Measurements from ENCODE around the gene TEX2. TPM values are rescaled to one million over a fixed set of nuclear protein-coding genes. Genes with fewer than 3 reads are reported as not detected.

Gene TEX2
- polyA plus RNA-seq, 1 donor (not counting 4 experiments of a cell fraction or from before 2014, with no cell fraction given): 44.4 TPM

DNA sequence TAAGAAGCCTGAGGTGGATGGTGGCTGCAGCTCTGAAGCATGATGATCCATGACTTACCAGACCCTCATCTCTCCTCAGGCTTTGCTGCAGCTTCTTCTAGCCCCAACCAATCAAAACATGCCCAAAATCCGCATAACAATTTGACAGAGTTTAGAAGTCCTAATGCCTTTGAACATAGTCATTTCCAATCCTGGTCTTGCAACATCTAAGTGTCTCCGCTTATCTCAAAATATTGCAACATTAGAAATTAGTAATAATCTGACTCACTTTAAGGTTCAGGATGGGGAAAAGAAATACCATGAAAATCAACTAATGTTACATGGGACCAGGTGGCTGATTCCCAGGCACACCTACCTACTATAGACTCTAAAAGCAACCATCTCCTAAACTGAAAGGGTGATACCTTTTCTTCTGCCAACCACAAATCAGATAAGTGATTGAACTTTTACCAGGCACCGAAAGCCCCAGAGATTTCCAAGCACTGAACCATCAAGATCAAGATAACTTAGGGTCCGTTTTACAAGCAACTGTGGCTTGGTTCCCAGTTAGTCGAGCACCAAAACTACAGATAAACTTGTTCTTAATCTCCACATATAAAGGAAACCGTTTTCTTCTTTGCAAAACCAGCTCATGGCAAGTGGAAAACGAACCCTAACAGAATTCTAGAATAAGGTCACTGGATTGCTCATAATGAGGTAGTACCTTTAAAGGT lies 147.1 kb downstream of the TEX2 start:
- H2AFZ ChIP-seq (ENCODE audit: control insufficient read depth, low read length): no peak overlapping the region
- no peaks in the 10 kb centered on the region for H3K9me3 ChIP-seq (ENCODE audit: control insufficient read depth, low read depth, low read length)
- no peaks in the 10 kb centered on the region for H3K27me3 ChIP-seq (ENCODE audit: control insufficient read depth, extremely low read depth, insufficient read depth, low read length)
- peaks cover 33% of the 10 kb centered on the region for H3K4me1 ChIP-seq (ENCODE audit: control insufficient read depth, extremely low read depth, insufficient read depth, low read length)
- peak overlapping the region; percentile 92 for H3K4me2 ChIP-seq (ENCODE audit: control insufficient read depth, extremely low read depth, insufficient read depth, low read depth, low read length)
- H3K9ac ChIP-seq (ENCODE audit: control insufficient read depth, extremely low read depth, insufficient read depth, low read length): peak overlapping the region; percentile 33
- FAIRE-seq (peak; percentile 84), DNase-seq (ENCODE audit: low read depth, low spot score) (peak; percentile 92)
- no peak for TF ChIP-seq EZH2 (IDR thresholded peaks at IDR 0.05; ENCODE audit: low read length)
- TF ChIP-seq, protein P1, sequence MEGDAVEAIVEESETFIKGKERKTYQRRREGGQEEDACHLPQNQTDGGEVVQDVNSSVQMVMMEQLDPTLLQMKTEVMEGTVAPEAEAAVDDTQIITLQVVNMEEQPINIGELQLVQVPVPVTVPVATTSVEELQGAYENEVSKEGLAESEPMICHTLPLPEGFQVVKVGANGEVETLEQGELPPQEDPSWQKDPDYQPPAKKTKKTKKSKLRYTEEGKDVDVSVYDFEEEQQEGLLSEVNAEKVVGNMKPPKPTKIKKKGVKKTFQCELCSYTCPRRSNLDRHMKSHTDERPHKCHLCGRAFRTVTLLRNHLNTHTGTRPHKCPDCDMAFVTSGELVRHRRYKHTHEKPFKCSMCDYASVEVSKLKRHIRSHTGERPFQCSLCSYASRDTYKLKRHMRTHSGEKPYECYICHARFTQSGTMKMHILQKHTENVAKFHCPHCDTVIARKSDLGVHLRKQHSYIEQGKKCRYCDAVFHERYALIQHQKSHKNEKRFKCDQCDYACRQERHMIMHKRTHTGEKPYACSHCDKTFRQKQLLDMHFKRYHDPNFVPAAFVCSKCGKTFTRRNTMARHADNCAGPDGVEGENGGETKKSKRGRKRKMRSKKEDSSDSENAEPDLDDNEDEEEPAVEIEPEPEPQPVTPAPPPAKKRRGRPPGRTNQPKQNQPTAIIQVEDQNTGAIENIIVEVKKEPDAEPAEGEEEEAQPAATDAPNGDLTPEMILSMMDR (optimal IDR thresholded peaks at IDR 0.05 in 1 of 3, IDR thresholded peaks at IDR 0.05 in 1 of 3, conservative IDR thresholded peaks at IDR 0.05 in 1 of 3; ENCODE audit: extremely low read depth in 1 of 3, insufficient read depth in 2 of 3, low read length in 3 of 3): no peak
- peaks cover 5% of the 10 kb centered on the region for H3K9me1 ChIP-seq (ENCODE audit: control insufficient read depth, extremely low read depth, insufficient read depth, low read length)
- H3K4me3 ChIP-seq (ENCODE audit: control insufficient read depth in 2 of 3, extremely low read depth in 1 of 3, insufficient read depth in 2 of 3, low read depth in 1 of 3, low read length in 3 of 3): peak overlapping the region in 2 of 3 experiments; percentile 16 to 65
- dilution Hi-C loops (cut with MboI; ENCODE audit: extremely low pct_ligation_motif_present, low sequenced_read_pairs): no loop called here
- peak overlapping the region; percentile 85 for H3K27ac ChIP-seq (ENCODE audit: control insufficient read depth, insufficient read depth, low read length)
- H4K20me1 ChIP-seq (ENCODE audit: control insufficient read depth, extremely low read depth, insufficient read depth, low read length): peaks cover 3% of the 10 kb centered on the region
- peaks cover 16% of the 10 kb centered on the region for H3K79me2 ChIP-seq (ENCODE audit: control insufficient read depth, insufficient read depth, low read length)
- peaks cover 3% of the 10 kb centered on the region in 2 experiments for H3K36me3 ChIP-seq (ENCODE audit: control insufficient read depth in 2 of 2, extremely low read depth in 1 of 2, insufficient read depth in 2 of 2, low read length in 2 of 2)

DNA sequence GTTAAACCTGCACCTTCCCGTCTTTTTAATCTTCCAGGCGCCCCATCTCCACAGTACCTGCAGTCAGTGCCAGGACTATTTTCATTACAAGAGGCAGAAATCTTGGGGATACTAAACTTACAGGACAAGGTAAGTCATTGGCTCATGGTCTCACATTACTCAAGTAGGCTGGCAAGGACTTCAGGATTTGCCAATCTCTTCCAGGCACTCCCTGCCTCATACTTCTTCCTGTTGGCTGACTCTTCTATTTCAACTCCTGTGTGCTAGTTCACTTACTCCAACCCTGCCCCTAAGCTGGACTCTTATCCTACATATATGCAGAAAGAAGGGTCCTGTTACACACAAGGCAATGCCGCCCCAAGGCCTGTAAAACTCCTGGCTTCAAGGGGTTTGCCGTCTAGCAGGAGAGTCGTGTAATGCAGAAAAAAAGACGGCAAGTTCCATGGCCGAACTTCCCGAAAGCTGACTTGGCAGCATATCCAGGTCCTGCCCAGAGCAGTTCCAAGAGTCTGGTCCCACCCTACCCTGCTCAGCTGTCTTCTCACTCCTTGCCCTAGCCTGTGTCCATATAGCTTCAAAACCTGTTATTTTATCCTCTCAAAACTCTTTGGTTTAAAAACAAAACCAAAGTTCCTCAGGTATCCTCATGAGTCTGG lies 147.9 kb downstream of the TEX2 start:
- Histone ChIP-seq H3K9me3 (ENCODE audit: control insufficient read depth, low read depth, low read length) (no peaks in the 10 kb centered on the region), H2AFZ (ENCODE audit: control insufficient read depth, low read length) (peak overlapping the region; percentile 2), H3K4me2 (ENCODE audit: control insufficient read depth, extremely low read depth, insufficient read depth, low read depth, low read length) (peak overlapping the region; percentile 92), H3K36me3 (ENCODE audit: control insufficient read depth in 2 of 2, extremely low read depth in 1 of 2, insufficient read depth in 2 of 2, low read length in 2 of 2) (peaks cover 1 to 2% of the 10 kb centered on the region in 2 experiments), H4K20me1 (ENCODE audit: control insufficient read depth, extremely low read depth, insufficient read depth, low read length) (peaks cover 3% of the 10 kb centered on the region), H3K27me3 (ENCODE audit: control insufficient read depth, extremely low read depth, insufficient read depth, low read length) (no peaks in the 10 kb centered on the region), H3K27ac (ENCODE audit: control insufficient read depth, insufficient read depth, low read length) (peak overlapping the region; percentile 85), H3K4me1 (ENCODE audit: control insufficient read depth, extremely low read depth, insufficient read depth, low read length) (peaks cover 39% of the 10 kb centered on the region), H3K9ac (ENCODE audit: control insufficient read depth, extremely low read depth, insufficient read depth, low read length) (peak overlapping the region; percentile 24), H3K9me1 (ENCODE audit: control insufficient read depth, extremely low read depth, insufficient read depth, low read length) (peaks cover 5% of the 10 kb centered on the region), H3K79me2 (ENCODE audit: control insufficient read depth, insufficient read depth, low read length) (peaks cover 13% of the 10 kb centered on the region), H3K4me3 (ENCODE audit: control insufficient read depth in 2 of 3, extremely low read depth in 1 of 3, insufficient read depth in 2 of 3, low read depth in 1 of 3, low read length in 3 of 3) (peak overlapping the region in 2 of 3 experiments; percentile 5 to 65)
- DNase-seq (ENCODE audit: low read depth, low spot score): no peak
- TF ChIP-seq EZH2 (IDR thresholded peaks at IDR 0.05; ENCODE audit: low read length): peak; percentile 23
- TF ChIP-seq, protein P1 (optimal IDR thresholded peaks at IDR 0.05 in 1 of 3, IDR thresholded peaks at IDR 0.05 in 1 of 3, conservative IDR thresholded peaks at IDR 0.05 in 1 of 3; ENCODE audit: extremely low read depth in 1 of 3, insufficient read depth in 2 of 3, low read length in 3 of 3): no peak
- FAIRE-seq: peak; percentile 82
- dilution Hi-C loops (cut with MboI; ENCODE audit: extremely low pct_ligation_motif_present, low sequenced_read_pairs): no loop called here

Measured in keratinocyte (primary cell).